ENCODE results near the gene TTC28.

TTC28 gene

DNA sequence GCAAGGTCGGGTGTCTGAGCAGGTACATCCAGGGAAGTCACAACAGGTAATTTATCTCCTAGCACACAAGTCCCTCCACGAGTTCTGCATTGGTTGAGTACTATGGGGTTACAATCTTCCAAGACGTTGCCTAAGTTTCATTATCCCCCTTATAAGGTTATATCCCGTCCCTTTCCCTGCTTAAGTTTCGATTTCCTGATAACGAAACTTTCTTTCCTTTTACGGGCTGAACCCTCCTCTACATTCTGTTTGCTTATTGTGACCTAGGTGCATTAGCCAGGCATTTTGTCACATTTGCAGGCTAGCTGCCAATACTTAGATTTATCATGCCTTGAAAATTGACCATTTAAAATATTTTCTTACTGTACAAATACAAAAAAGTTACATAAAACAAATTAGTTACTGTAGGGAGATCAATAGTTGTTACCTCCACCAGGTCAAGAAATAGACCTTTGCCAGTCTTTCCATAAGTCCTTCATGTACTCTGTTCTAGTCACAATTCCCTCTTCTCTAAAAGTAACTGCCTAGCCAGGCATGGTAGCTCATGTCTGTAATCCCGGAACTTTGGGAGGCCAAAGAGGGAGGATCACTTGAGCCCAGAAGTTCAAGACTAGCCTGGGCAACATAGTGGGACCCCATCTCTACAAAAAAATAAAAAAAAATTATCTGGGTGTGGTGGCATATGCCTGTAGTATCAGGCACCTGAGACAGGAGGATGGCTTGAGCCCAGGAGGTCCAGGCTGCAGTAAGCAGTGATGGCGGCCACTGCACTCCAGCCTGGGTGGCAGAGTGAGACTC, 746.3 kb downstream of the TTC28 start:
- DNase-seq, result no peak

DNA sequence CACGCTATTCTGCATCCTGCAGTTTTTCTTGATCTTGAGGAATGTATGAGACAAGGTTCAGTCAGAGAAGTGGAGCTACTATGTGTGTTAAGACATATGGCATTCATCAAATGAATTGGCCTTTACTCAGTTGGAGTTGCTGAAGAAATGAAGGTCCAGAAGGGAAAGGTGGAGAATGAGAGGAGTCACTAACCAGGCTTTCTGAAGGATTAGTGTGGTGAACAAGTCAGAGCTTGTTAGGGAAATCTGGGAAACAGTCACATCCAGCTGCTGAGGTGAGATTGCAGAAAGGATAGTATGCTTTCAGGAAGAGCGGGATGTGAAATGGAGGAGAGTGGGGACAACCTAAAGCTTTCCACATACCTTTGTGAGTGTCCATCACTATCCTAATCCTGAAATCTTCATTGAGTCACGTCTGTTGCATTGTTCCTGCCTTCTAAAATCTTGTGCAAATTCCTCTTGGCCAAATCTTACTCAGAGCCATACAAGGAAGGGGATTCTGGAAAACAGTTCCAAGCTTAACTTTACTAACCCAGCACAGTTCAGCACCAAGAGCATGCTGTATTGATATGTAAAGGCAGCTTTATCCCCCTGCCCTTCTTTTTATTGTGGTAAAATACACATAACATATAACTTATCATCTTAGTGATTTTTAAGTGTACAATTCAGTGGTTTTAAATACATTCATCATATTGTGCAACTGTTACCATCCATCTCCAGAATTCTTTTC, 749.1 kb downstream of the TTC28 start:
- no peak for DNase-seq

All from bone marrow (tissue), 2 donors.